NCI-H460 (cell line): ENCODE results near the gene RCOR1. TPM values are rescaled to one million over a fixed set of nuclear protein-coding genes. Genes with fewer than 3 reads are reported as not detected.
"Not testable (repeated sequence)": the region's sequence is repeated elsewhere in the genome, so short reads cannot be mapped to it uniquely, and the experiment has no call there.

ENCODE experiments used
- DNase-seq: peaks from one replicate; pipeline ENCODE4 v3.0.0-alpha.2; 2016; ENCODE audit warnings: low read depth; ENCODE audit errors: extremely low read depth
- total RNA-seq: library from RNA; depleted of rRNA; stranded (reverse); fragments of >200 nt; shearing (Covaris generic); gene quantifications from 2 replicates; pipeline ENCODE4 v1.2.3, GENCODE V29; 2014

The RCOR1 gene
- total RNA-seq, 1 experiment from 2014 or later = 24.9 TPM

- DNase-seq = no peak
Observed at GRCh38 chr14:102570334-102570995, 22.0 kb upstream of the RCOR1 start.

- DNase-seq = no peak
Observed at GRCh38 chr14:102571043-102571442, 21.4 kb upstream of the RCOR1 start.

- no peak for DNase-seq
Observed at GRCh38 chr14:102571478-102572042, 20.9 kb upstream of the RCOR1 start.

GRCh38 chr14:102573161-102573560 lies 19.3 kb upstream of the RCOR1 start:
- not testable (repeated sequence) for DNase-seq

- DNase-seq = no peak
Observed at GRCh38 chr14:102573591-102574046, 18.8 kb upstream of the RCOR1 start.

- no peak for DNase-seq
Observed at GRCh38 chr14:102574281-102575159, 17.9 kb upstream of the RCOR1 start.

GRCh38 chr14:102575160-102575845 lies 17.1 kb upstream of the RCOR1 start:
- no peak for DNase-seq

GRCh38 chr14:102575846-102576428 lies 16.5 kb upstream of the RCOR1 start:
- not testable (repeated sequence) for DNase-seq

GRCh38 chr14:102578821-102579220 lies 13.6 kb upstream of the RCOR1 start:
- DNase-seq = no peak

- no peak for DNase-seq
Observed at GRCh38 chr14:102579696-102580549, 12.5 kb upstream of the RCOR1 start.

GRCh38 chr14:102580550-102581110 lies 11.8 kb upstream of the RCOR1 start:
- no peak for DNase-seq

- no peak for DNase-seq
Observed at GRCh38 chr14:102581193-102581592, 11.3 kb upstream of the RCOR1 start.

- no peak for DNase-seq
Observed at GRCh38 chr14:102583726-102584125, 8.7 kb upstream of the RCOR1 start.

- peak; percentile 54 for DNase-seq
Observed at GRCh38 chr14:102584871-102585869, 7.3 kb upstream of the RCOR1 start.

GRCh38 chr14:102586420-102587104 lies 5.9 kb upstream of the RCOR1 start:
- DNase-seq = no peak

GRCh38 chr14:102588821-102589220 lies 3.6 kb upstream of the RCOR1 start:
- no peak for DNase-seq

- no peak for DNase-seq
Observed at GRCh38 chr14:102589761-102590290, 2.6 kb upstream of the RCOR1 start.
